ENCODE results near the gene TUSC2. TPM values are rescaled to one million over a fixed set of nuclear protein-coding genes. Genes with fewer than 3 reads are reported as not detected.

Gene TUSC2
- total and polyA plus RNA-seq, 9 of the 15 experiments (the other 6 are each of a cell fraction or from before 2014, with no cell fraction given), result 2.8 to 67.5 (median 25.8) TPM

GRCh38 chr3:50324351-50325112, 3.5 kb downstream of the TUSC2 start (continued):
- TF ChIP-seq CTBP1 (IDR thresholded peaks at IDR 0.05; ENCODE audit: borderline replicate concordance), result peak; percentile 47; the same call in 1 of the 2 replicates
- TF ChIP-seq CUX1 (CRISPR knock-in tag; IDR thresholded peaks at IDR 0.05), result no peak
- TF ChIP-seq DACH1 (IDR thresholded peaks at IDR 0.05; ENCODE audit: partially characterized antibody), result peak; percentile 77
- TF ChIP-seq ZBTB1 (CRISPR knock-in tag; IDR thresholded peaks at IDR 0.05; ENCODE audit: borderline replicate concordance, low read depth), result no peak
- TF ChIP-seq MEF2D (tag; conservative IDR thresholded peaks at IDR 0.05; ENCODE audit: low read depth), result no peak
- TF ChIP-seq ZNF76 (CRISPR knock-in tag; IDR thresholded peaks at IDR 0.05; ENCODE audit: borderline replicate concordance), result no peak
- TF ChIP-seq POLR2AphosphoS2 (IDR thresholded peaks at IDR 0.05; ENCODE audit: low read length), result no peak
- TF ChIP-seq SMARCE1 (IDR thresholded peaks at IDR 0.05), result no peak
- TF ChIP-seq ZNF134 (CRISPR knock-in tag; conservative IDR thresholded peaks at IDR 0.05), result no peak
- peak; percentile 58; the same call in 1 of the 2 replicates for TF ChIP-seq XRCC5 (IDR thresholded peaks at IDR 0.05; ENCODE audit: low read depth, low read length)
- TF ChIP-seq CHD4 (IDR thresholded peaks at IDR 0.05; ENCODE audit: insufficient read depth, insufficient replicate concordance, low read depth, low read length, poor library complexity, severe bottlenecking), result no peak
- peak; percentile 53 to 69; a peak in 3 of 4 replicates for TF ChIP-seq KDM1A (IDR thresholded peaks at IDR 0.05)
- no peak for TF ChIP-seq ZNF57 (CRISPR knock-in tag; IDR thresholded peaks at IDR 0.05)
- TF ChIP-seq ZNF146 (CRISPR knock-in tag; IDR thresholded peaks at IDR 0.05; ENCODE audit: unreplicated experiment), result no peak
- no peak for TF ChIP-seq MAFK (IDR thresholded peaks at IDR 0.05; ENCODE audit: low read length)
- TF ChIP-seq RERE (CRISPR knock-in tag; IDR thresholded peaks at IDR 0.05; ENCODE audit: borderline replicate concordance), result no peak
- peak; percentile 22; the same call in 1 of the 2 replicates for TF ChIP-seq TCF3 (CRISPR knock-in tag; IDR thresholded peaks at IDR 0.05)
- peak; percentile 96 for TF ChIP-seq NFIC (IDR thresholded peaks at IDR 0.05)
